ENCODE data around the gene TREX2.

DNA sequence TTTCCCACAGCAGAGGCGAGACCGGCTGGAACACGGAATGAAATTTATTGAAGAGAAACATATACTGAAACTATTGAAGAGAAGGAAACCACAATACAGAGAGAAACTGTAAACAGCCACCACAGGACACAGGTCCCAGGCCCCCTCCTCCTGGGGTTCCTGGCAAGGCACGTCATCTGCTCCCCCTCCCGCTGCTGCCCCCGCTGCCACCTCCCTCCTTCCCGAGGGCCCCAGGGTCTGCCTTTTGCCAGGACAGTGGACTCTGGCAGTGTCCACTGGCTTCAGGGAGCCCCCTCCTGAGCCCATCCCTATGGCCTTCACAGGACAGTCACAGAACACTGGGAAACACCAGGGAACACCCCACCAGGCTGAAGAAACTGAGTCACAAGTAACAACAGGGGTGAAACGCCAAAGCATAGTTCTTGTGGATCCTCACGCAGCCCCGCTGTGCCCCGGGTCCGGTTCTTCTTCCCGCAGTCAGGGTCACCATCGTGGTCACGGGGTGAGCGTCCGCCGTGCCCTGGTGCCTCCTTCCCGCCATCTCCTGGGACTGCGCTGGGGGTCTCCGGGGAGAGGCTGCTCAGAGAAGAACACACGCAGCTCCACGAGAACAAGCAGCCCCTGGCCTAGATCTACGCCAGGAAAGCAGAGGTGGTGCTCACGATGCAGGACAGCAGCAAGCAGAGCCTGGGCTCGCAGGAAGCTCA is 50.1 kb downstream of the TREX2 start:
- TF ChIP-seq, protein P1, sequence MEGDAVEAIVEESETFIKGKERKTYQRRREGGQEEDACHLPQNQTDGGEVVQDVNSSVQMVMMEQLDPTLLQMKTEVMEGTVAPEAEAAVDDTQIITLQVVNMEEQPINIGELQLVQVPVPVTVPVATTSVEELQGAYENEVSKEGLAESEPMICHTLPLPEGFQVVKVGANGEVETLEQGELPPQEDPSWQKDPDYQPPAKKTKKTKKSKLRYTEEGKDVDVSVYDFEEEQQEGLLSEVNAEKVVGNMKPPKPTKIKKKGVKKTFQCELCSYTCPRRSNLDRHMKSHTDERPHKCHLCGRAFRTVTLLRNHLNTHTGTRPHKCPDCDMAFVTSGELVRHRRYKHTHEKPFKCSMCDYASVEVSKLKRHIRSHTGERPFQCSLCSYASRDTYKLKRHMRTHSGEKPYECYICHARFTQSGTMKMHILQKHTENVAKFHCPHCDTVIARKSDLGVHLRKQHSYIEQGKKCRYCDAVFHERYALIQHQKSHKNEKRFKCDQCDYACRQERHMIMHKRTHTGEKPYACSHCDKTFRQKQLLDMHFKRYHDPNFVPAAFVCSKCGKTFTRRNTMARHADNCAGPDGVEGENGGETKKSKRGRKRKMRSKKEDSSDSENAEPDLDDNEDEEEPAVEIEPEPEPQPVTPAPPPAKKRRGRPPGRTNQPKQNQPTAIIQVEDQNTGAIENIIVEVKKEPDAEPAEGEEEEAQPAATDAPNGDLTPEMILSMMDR (conservative IDR thresholded peaks at IDR 0.05; ENCODE audit: low read depth in 2 of 2) = no peak
- TF ChIP-seq POLR2AphosphoS5 (IDR thresholded peaks at IDR 0.05; ENCODE audit: low read depth) (no peak), EZH2phosphoT487 (IDR thresholded peaks at IDR 0.05; ENCODE audit: unreplicated experiment) (no peak), EZH2 (IDR thresholded peaks at IDR 0.05; ENCODE audit: low read depth, unreplicated experiment) (no peak), STAT1 (IDR thresholded peaks at IDR 0.05; ENCODE audit: unreplicated experiment) (no peak), CREB1 (CRISPR knock-in tag; IDR thresholded peaks at IDR 0.05; ENCODE audit: low read depth) (no peak)
- TF ChIP-seq, protein P2, sequence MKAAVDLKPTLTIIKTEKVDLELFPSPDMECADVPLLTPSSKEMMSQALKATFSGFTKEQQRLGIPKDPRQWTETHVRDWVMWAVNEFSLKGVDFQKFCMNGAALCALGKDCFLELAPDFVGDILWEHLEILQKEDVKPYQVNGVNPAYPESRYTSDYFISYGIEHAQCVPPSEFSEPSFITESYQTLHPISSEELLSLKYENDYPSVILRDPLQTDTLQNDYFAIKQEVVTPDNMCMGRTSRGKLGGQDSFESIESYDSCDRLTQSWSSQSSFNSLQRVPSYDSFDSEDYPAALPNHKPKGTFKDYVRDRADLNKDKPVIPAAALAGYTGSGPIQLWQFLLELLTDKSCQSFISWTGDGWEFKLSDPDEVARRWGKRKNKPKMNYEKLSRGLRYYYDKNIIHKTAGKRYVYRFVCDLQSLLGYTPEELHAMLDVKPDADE (IDR thresholded peaks at IDR 0.05) = no peak
- TF ChIP-seq, protein P3, sequence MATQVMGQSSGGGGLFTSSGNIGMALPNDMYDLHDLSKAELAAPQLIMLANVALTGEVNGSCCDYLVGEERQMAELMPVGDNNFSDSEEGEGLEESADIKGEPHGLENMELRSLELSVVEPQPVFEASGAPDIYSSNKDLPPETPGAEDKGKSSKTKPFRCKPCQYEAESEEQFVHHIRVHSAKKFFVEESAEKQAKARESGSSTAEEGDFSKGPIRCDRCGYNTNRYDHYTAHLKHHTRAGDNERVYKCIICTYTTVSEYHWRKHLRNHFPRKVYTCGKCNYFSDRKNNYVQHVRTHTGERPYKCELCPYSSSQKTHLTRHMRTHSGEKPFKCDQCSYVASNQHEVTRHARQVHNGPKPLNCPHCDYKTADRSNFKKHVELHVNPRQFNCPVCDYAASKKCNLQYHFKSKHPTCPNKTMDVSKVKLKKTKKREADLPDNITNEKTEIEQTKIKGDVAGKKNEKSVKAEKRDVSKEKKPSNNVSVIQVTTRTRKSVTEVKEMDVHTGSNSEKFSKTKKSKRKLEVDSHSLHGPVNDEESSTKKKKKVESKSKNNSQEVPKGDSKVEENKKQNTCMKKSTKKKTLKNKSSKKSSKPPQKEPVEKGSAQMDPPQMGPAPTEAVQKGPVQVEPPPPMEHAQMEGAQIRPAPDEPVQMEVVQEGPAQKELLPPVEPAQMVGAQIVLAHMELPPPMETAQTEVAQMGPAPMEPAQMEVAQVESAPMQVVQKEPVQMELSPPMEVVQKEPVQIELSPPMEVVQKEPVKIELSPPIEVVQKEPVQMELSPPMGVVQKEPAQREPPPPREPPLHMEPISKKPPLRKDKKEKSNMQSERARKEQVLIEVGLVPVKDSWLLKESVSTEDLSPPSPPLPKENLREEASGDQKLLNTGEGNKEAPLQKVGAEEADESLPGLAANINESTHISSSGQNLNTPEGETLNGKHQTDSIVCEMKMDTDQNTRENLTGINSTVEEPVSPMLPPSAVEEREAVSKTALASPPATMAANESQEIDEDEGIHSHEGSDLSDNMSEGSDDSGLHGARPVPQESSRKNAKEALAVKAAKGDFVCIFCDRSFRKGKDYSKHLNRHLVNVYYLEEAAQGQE (IDR thresholded peaks at IDR 0.05; ENCODE audit: unreplicated experiment) = no peak

All from GM23338 (cell line).